Sigmoid colon (tissue), 7 donors: Measurements from ENCODE around the gene SPOCK1. TPM values are rescaled to one million over a fixed set of nuclear protein-coding genes. Genes with fewer than 3 reads are reported as not detected.

ENCODE experiments used
- DNase-seq: peaks from one replicate; pipeline ENCODE4 v3.0.0-alpha.2; 2019
- H3K27ac ChIP-seq, 4 donors: fragments of 200-600 bp; sonication (generic); one replicate each; pipeline ENCODE4 v1.5.1; 2016 to 2019; ENCODE audit warnings: mild to moderate bottlenecking in 1 of 4
- H3K27me3 ChIP-seq, 3 donors: fragments of 200-600 bp; sonication (generic); one replicate each; pipeline ENCODE4 v1.5.1; 2019; ENCODE audit warnings: mild to moderate bottlenecking in 1 of 3
- H3K36me3 ChIP-seq, 4 donors: fragments of 200-600 bp; sonication (generic); one replicate each; pipeline ENCODE4 v1.5.1; 2016 to 2019
- H3K4me1 ChIP-seq, 4 donors: fragments of 200-600 bp; sonication (generic); one replicate each; pipeline ENCODE4 v1.5.1; 2017 to 2019
- H3K4me3 ChIP-seq, 4 donors: fragments of 200-600 bp; sonication (generic); one replicate each; pipeline ENCODE4 v1.5.1; 2017 to 2019; ENCODE audit warnings: mild to moderate bottlenecking in 2 of 4, moderate library complexity in 1 of 4
- H3K9me3 ChIP-seq, 4 donors: fragments of 200-600 bp in 3 of 4; sonication (generic) in 3 of 4; one replicate each; pipeline versions ENCODE4 v1.5.1 to v1.6.1; 2013 to 2019
- CTCF ChIP-seq, 4 experiments: fragments of 450-650 bp in 3 of 4; fragments of 200-600 bp in 1 of 4; IDR thresholded peaks; one replicate each; pipeline ENCODE4 v1.5.1; 2016 to 2019; ENCODE audit warnings: antibody characterized with exemption in 4 of 4, mild to moderate bottlenecking in 3 of 4, moderate library complexity in 2 of 4
- EP300 ChIP-seq, 4 donors: sonication (generic); formaldehyde crosslinking; IDR thresholded peaks; one replicate each; pipeline ENCODE4 v1.6.1; 2017; ENCODE audit warnings: antibody characterized with exemption in 4 of 4
- POLR2A ChIP-seq, 2 donors: fragments of 450-650 bp; IDR thresholded peaks; one replicate each; pipeline ENCODE4 v1.6.1; 2016; ENCODE audit warnings: antibody characterized with exemption in 2 of 2, mild to moderate bottlenecking in 2 of 2, moderate library complexity in 2 of 2
- POLR2AphosphoS5 ChIP-seq, 4 donors: sonication (generic); formaldehyde crosslinking; IDR thresholded peaks; one replicate each; pipeline ENCODE4 v1.6.1; 2017; ENCODE audit warnings: antibody characterized with exemption in 4 of 4
- WGBS, 2 donors: extraction: QIAGEN DNeasy Blood & Tissue Kit; methylation state at CpG; one replicate each; pipeline ENCODE4 v1.1.7; 2013; 5-methylcytosine and 5-hydroxymethylcytosine counted together
- intact Hi-C: fragments of 100-400 bp; cut with DNase I; formaldehyde crosslinking; loops from one replicate; pipeline ENCODE4 v1.15.1; 2023
- polyA plus RNA-seq, 3 donors: library from polyadenylated mRNA; stranded (reverse); fragments of 200-250 nt; gene quantifications; one replicate each; pipeline ENCODE4 v1.2.3, GENCODE V29; 2013
- total RNA-seq, 4 donors: library from RNA; depleted of rRNA; stranded (reverse); fragments of >200 nt; gene quantifications; one replicate each; pipeline ENCODE4 v1.1.0, GENCODE V29; 2016
- donor health status: healthy with polysubstance abuse.
- donor health status: Bipolar disorder and iron deficiency.
- donor health status: healthy.

Gene SPOCK1
- total and polyA plus RNA-seq, 7 donors = 2.4 to 104 (median 33.4) TPM

- Histone ChIP-seq H3K4me1 (no peaks in the 10 kb centered on the region), H3K27ac (no peak overlapping the region), H3K4me3 (no peak overlapping the region), H3K27me3 (no peaks in the 10 kb centered on the region), H3K36me3 (no peaks in the 10 kb centered on the region), H3K9me3 (no peaks in the 10 kb centered on the region)
- 81 to 83% methylated on average over 1 of the region's 1 CpG for WGBS, 2 donors
- DNase-seq = no peak
- TF ChIP-seq POLR2AphosphoS5 (IDR thresholded peaks at IDR 0.05) (no peak), CTCF (IDR thresholded peaks at IDR 0.05) (no peak), EP300 (IDR thresholded peaks at IDR 0.05) (no peak), POLR2A (IDR thresholded peaks at IDR 0.05) (no peak)
- intact Hi-C loops = no loop called here
Observed at GRCh38 chr5:137054335-137054734, 444.8 kb downstream of the SPOCK1 start.

GRCh38 chr5:137051161-137051560, 448.0 kb downstream of the SPOCK1 start:
- TF ChIP-seq POLR2A (IDR thresholded peaks at IDR 0.05) = no peak
- TF ChIP-seq POLR2AphosphoS5 (IDR thresholded peaks at IDR 0.05) = no peak
- no peak for TF ChIP-seq EP300 (IDR thresholded peaks at IDR 0.05)
- TF ChIP-seq CTCF (IDR thresholded peaks at IDR 0.05) = no peak
- Histone ChIP-seq H3K27me3 (no peaks in the 10 kb centered on the region), H3K4me3 (no peak overlapping the region), H3K36me3 (no peaks in the 10 kb centered on the region), H3K4me1 (no peaks in the 10 kb centered on the region), H3K9me3 (no peaks in the 10 kb centered on the region), H3K27ac (no peak overlapping the region)
- WGBS, 2 donors = 69 to 87% methylated on average over 3 of the region's 3 CpGs
- DNase-seq = no peak
- intact Hi-C loops = no loop called here

- intact Hi-C loops = no loop called here
- no peaks in the 10 kb centered on the region for H3K27me3 ChIP-seq
- H3K4me1 ChIP-seq = no peaks in the 10 kb centered on the region
- no peak overlapping the region for H3K27ac ChIP-seq
- H3K9me3 ChIP-seq = peaks cover 0 to 13% (median 0%) of the 10 kb centered on the region in 4 donors
- no peaks in the 10 kb centered on the region for H3K36me3 ChIP-seq
- TF ChIP-seq POLR2A (IDR thresholded peaks at IDR 0.05) (no peak), CTCF (IDR thresholded peaks at IDR 0.05) (no peak), POLR2AphosphoS5 (IDR thresholded peaks at IDR 0.05) (no peak), EP300 (IDR thresholded peaks at IDR 0.05) (no peak)
- 53 to 81% methylated on average over 1 of the region's 1 CpG for WGBS, 2 donors
- DNase-seq = no peak
- no peak overlapping the region for H3K4me3 ChIP-seq
Observed at GRCh38 chr5:137040641-137041340, 458.3 kb downstream of the SPOCK1 start.

- intact Hi-C loops = no loop called here
Observed at GRCh38 chr5:137040024-137040423, 459.1 kb downstream of the SPOCK1 start.

More at GRCh38 chr5:137040024-137040423, 459.1 kb downstream of the SPOCK1 start:
- no peaks in the 10 kb centered on the region for H3K4me1 ChIP-seq
- no peaks in the 10 kb centered on the region for H3K27me3 ChIP-seq
- H3K4me3 ChIP-seq = no peak overlapping the region
- H3K36me3 ChIP-seq = no peaks in the 10 kb centered on the region
- WGBS, 2 donors = 76 to 88% methylated on average over 4 of the region's 4 CpGs
- DNase-seq = no peak
- no peak for TF ChIP-seq POLR2A (IDR thresholded peaks at IDR 0.05)
- TF ChIP-seq POLR2AphosphoS5 (IDR thresholded peaks at IDR 0.05) = no peak
- TF ChIP-seq CTCF (IDR thresholded peaks at IDR 0.05) = no peak
- no peak for TF ChIP-seq EP300 (IDR thresholded peaks at IDR 0.05)
- no peak overlapping the region for H3K27ac ChIP-seq
- peaks cover 0 to 13% (median 0%) of the 10 kb centered on the region in 4 donors for H3K9me3 ChIP-seq
